NK-92 (cell line): ENCODE data around the gene MYO18A.

ENCODE experiments used
- DNase-seq: peaks from one replicate; lab custom pipeline; 2025; ENCODE audit not compliant: unreplicated experiment; lab: John Stamatoyannopoulos, UW

Gene MYO18A

DNA sequence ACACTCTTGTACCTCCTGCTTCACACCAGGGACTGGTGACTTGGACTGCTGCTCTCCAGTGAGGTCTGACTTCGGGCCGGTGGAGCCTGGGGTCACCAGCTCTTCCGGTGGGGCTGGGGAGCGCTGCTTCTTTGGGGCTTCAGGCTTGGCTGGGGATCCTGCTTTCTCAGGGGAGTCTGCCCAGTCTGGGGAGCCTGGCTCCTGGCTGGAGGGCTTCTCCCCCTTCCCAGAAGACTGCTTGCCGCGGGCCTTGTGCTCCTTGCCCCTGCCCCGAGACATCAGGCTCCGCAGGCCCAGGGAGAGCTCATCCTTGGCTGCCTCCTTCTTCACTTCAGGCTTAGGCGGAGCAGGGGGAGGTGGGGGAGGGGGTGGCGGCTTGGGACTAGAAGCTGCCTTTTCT is 52.4 kb downstream of the MYO18A start:
- DNase-seq: no peak

DNA sequence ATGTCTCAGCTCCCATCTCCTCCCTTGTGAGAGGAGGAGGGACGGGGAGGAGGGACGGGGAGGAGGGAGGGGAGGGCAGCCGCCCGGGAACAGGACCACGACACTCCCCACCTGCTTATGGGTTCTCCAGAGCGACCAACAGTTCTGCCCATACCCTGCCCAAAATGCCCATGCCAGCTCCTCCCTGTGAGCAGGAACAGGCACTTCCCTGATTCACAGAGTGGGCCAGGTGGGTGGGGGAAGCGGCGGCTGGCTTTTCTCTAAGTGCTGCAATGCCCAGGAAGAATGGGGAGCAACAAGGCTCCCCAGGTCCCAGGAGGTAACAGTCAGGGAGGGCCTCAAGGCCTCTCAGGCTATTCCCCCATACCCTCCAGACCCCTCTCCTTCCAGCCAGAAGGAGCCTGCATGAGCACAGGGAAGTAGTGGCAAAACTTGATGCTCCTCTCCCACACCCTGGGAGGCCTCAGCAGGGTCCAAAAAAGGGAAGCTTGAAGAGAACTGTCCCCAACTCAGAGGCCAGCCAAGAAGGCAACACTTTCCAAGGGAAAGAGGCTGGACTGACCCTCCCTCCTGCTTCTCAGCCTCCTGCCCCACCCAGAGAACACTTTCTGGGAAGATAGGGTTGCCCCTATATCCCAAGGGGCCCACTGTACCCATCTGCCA is 53.8 kb downstream of the MYO18A start:
- no peak for DNase-seq

DNA sequence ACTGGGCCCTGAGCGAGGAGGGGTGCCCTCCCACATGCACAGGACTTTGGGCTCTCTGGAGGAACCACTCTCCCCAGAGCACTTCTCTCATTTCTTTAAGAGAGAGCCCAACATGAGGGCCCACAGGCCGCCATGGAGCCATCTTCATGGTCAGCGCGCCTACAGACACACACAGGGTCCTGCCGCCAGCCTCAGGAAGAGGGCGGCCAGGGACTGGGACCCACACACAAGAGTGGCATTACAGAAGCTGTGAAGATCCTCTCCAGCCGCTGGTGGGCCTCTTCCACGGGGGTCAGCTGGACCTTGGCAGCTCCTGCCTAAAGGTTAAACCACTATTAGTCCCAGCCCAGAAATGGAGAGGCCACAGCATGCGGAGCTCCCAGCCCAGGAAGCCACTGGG is 54.5 kb downstream of the MYO18A start:
- no peak for DNase-seq

DNA sequence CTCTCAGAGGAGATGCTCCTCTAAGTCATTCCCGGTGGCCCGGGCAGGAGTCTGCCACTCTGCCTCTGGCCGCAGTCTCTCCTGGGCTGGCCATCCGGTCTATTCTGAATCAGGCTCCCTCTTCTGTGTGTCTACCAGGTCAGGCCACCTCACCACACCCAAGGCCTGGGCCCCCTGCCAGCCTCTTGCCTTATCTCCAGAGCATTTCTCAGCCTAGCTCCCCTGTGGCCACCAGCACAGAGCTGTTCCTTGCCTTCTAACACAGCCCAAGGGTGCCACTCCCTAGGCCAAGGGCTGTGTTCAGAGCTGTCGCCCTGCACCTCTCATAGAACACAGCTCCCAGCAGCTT is 55.3 kb downstream of the MYO18A start:
- DNase-seq: no peak

DNA sequence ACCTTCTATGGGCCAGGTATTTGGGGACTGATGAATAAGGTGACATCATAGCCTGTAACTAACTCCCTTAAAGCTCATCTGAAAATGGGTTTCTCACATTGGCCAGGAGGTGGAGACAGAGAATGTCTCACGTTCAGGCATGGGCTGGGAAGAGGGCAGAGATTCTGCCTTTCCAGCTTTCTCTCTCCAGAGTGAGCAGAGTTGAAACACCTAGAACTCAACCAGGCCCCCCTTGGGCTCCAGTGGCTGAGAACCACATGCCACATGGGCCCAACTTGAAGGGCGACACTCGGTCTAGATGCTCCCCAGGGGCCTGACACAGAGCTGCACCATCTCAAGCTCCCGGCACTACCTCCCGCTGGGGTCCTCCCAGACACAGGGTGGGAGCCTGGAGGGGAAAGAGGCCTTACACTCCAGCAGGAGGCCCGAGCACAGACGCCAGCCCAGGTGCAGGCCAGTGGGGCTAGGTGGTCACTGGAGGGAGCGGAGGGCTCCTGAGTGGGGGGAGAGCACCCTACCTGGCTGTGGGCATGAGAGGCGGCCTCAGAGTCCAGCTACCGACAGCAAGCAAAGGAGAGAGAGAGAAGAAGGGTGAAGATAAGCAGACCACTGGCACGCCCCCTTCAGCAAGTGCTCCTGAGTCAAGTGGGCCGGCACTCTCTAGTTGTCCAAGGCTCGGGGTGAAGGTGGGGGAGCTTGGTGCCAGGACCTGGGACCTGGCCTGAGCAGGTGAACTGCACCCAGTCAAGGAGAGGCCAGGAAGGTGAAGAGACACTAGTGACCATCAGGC is 55.9 kb downstream of the MYO18A start:
- DNase-seq: no peak

DNA sequence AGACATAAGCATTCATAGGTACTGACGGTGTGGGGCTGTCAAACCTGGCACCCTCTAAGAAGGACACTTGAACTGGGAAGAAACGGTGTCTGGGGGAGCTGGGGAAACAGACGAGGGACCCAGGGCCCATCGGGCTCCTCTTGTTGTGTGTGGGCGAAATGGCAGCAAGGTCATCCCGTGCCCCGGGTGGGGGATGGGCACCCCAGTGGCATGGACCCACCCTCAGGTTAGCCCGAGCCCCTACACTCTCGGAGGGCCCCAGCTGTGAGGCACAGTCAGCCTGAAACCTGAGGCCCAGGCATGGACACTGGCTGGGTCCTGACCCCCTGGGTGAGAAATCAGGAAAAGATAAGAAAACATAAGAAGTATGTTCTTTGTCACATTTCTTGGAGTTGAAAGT is 57.1 kb downstream of the MYO18A start:
- DNase-seq: no peak

DNA sequence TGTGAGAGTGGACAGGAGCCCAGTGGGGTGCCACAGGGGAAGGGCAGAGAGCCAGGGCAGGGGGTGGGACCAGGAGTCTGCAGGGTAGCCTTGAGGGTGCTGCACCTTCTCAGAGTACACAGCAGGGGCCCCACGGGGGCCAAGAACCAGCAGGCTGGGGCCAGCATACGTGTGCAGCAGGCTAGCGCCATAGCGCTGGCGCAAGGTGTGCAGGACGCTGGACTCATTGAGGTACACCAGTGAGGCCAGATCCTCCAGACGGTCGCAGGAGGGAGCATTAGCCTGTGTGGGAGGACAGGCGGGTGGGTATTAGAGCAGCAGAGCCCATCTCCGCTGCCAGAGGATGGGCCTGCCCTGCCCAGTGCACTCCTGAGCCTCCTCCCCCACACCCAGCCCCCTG is 58.8 kb downstream of the MYO18A start:
- DNase-seq: no peak

DNA sequence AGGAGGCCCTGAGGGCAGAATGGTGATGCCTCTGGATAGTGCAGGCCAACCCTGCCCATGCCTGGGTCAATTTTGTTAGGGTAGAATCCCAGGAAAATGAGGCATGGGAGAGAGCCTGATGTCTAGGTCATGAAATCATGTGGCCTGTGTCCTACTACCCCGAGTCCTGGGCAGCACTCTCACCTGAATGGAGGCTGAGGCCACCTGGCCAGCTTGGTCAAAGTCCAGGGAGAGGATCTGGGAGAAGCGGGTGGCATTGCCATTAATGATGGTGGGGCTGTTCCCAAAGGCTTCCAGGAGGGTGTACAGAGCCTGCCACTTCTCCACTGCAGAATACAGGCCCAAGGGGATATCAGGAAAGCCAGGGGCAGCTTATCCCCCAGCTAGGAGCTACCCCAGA is 59.8 kb downstream of the MYO18A start:
- no peak for DNase-seq

DNA sequence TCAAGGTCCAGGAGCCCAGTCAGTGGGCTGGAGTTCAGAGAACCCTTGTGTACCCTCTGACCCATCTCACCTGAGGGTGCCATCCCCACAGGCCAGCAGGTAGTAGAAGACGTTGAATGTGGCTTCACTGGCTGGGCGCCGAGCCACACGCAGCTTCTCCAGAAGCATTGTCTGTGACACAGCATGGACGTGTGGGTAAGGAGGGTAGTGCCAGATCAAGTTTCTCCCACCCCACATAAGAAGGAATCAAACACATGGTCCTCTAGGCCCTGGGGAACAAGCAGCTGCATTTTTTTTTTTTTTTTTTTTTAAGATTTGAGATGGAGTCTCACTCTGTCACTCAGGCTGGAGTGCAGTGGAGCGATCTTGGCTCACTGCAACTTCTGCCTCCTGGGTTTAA is 60.9 kb downstream of the MYO18A start:
- no peak for DNase-seq

DNA sequence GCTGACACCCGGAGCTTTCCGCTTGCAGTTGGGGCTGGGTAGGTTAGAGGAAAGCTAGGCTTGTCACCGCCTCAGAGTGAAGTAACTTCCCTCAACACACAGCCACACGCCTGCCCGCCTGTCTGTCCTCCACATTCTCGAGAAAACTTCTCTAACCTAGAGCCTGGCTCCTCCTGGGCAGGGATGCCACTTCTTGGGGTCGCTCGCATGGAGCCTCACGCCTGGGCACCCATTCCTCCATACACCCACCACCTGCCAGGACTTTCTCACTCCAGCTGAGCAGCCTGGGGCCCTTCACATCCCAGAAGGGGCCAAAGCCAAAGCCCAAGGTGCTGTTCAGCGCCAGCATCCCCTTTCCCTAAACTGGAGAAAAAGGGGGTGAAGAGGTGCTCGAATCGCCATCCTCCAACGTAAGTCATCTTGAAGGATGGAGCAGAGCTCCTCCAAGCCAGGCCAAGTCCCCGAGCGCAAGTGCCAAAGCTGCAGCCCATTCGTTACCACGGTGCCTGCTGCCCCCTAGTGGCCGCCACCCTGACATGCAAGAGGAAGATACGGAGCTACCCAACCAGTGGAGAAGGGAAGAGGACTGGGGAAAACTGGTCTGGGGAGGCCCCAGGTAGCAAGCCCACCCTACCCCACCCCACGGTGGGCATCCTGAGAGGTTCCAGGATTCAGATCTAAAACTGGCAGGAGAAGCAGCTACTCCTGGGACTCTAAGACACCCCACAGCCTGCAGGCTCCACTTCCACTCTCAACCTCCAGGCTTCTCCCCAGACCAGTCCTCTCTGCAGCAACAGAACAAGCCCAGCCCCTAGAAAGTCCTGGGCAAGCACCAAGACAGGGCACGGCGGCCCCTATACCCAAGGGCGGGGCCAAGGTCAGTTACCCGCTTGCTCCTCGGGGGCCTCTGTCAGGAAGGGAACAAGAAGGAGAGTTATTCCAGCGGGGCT is 63.1 kb downstream of the MYO18A start:
- no peak for DNase-seq

DNA sequence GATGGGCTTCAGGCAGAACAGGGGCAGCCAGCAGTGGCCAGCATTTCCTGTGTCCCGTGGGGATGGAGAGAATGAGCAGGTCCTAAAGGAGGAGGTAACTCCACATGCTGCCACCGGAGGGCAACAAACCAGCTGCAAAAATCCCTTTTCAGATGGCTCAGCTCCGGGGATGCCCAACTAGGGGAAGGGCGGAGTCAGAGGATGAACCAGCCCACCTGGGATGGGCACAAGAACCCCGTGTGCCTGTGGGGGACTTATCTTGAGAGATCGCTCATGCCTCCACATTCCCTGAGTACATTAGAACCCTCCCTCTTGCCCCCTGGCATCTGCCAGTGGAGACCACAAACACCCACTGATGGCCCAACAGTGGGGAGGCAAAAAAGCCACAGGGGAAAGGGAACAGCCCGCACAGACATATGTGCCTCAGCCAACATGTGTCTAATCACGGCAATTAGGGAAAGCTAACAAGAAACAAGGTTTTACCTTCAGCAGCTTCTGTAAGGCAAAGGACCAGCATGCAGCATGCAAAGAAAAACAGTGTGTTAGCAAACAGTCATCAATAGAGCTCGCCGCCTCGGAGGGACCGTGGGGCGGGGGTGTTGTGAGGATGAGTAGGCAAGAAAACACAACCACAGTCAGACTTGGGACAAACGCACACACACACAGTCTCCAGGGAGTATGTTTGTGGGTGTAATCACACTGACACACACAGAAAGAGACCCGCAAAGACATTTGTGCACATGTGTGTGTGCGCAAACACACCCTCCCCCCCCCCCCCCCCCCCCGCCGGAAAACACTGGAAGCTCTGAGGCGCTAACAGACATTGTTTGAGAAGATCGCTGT is 64.0 kb downstream of the MYO18A start:
- no peak for DNase-seq

DNA sequence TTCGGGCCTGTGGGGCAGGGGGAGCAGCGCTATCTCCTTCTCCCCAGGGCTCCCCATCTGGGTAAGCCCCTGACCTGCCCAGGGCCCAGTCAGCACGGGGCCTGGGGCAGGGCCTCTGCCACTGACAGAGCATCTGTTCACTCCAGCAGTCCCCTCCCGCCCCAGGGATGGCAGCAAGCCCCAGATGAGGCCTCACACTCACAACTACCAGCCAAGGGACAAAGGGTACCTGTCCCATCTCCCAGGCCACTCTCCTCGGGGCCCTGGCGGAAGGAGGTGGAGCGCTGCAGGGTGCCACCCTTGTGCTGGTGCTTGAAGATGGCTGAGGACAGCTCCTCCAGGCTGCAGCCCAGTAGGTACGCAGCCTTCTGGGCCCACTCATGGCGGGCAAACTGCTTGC is 64.8 kb downstream of the MYO18A start:
- no peak for DNase-seq

DNA sequence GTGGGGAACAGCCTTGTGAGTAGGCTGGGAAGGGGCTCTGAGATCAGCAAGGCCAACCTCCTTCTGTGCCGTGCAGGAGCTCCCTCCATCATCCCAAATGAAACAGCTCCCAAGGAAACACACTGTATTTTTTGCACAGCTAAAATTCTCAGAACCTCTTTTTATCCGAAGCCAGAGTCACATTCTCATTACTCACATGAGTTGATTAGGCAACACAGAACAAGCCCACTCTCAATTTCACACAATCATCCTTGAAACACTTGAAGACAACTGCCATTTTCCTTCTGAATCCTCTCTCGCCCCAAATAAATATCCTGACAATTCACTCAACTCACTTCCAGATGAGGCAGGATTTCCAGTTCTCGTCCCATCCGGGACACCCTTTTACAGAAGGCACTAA is 66.1 kb downstream of the MYO18A start:
- no peak for DNase-seq

DNA sequence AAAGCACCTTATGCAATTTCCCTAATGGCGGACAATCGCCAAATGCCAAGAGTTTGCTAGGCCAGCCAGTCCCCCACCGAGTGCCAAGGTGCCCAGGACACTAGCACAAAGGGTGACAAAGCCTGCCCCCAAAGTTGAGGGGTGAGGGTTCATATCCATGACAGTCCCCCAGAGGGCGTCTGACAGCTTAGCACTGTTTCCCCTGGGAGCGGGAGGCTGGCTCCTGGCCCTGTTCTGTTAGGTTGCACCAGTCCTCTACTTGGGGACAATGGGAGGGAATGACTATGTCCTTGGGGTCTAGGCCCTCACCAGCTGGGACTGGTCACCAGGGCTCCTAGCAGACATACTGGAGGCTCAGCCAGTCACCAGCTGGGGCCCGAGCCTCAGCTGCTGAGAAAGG is 66.9 kb downstream of the MYO18A start:
- no peak for DNase-seq

DNA sequence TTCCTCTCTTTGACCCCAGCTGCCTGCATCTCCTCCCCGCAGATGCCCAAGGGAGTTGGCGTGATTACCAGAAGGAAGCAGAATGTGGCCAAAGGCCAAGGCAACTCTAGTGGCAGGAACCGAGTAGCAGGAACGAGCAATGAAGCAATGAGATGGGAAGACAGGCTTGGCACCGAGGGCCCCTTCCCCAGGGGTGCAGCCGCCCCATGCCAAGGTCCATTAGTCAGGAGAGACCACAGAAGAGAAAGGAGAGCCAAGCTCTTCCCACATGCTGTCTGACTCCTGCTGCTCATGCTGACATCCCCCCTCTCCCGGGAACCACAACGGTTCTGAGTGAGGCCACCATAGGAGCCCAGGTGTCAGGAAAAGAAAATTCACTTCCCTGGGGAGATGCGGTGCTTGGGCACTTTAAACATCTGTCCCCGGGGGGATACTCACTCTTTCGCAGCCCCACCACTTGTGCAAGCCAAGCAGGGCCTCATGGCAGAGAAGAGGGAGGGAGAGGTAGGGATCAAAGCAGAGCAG is 67.4 kb downstream of the MYO18A start:
- DNase-seq: no peak

DNA sequence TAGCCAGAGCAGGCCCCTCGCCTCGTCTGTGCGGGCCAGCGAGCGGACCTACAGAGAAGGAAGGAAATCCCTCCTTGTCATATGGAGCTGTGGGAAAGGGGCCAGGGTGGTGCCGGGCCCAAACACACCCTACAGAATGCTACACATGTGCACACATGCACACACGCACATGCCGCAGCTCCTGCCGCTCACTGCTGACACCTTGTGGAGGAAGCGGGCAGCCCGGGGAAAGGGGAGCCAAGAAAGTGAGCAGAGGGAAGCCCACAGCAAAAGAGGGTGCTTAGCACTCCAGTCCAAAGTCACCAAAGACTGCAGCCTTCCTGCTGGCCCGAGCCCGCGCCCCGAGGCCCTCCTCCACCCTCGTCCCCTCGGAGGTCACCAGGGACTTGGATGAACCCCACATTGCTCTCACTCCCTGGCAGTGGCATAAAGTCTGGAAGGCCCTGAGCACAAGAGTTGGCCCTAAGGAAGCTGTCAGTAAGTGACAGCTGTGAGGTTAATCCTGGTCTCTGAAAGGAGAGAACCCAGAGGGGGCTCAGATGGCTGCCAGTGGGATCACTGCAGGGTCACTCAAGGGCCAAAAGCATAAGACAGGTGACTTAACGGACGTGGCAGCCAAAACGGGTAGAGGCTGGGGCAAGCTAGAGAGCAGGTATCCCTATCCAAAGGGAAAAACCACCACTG is 68.2 kb downstream of the MYO18A start:
- DNase-seq: no peak

DNA sequence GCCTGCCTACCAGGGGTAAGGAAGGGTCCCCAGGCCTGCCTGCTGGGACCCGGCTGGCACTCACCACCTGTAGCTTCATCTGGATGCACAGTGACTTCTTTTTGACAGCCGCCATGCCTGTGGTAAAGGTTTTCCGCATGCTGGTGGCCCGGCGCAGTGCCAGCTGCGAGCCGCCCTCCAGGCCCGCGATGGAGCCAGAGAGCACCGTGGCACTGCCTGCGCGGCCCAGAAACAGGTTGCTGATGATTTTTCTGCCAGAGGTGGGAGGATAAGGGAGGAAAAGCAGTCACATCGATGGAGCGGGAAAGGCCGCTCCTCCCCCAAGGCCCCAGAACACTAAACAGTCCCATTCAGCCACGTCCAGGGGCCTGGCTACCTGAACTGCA is 69.8 kb downstream of the MYO18A start:
- no peak for DNase-seq

DNA sequence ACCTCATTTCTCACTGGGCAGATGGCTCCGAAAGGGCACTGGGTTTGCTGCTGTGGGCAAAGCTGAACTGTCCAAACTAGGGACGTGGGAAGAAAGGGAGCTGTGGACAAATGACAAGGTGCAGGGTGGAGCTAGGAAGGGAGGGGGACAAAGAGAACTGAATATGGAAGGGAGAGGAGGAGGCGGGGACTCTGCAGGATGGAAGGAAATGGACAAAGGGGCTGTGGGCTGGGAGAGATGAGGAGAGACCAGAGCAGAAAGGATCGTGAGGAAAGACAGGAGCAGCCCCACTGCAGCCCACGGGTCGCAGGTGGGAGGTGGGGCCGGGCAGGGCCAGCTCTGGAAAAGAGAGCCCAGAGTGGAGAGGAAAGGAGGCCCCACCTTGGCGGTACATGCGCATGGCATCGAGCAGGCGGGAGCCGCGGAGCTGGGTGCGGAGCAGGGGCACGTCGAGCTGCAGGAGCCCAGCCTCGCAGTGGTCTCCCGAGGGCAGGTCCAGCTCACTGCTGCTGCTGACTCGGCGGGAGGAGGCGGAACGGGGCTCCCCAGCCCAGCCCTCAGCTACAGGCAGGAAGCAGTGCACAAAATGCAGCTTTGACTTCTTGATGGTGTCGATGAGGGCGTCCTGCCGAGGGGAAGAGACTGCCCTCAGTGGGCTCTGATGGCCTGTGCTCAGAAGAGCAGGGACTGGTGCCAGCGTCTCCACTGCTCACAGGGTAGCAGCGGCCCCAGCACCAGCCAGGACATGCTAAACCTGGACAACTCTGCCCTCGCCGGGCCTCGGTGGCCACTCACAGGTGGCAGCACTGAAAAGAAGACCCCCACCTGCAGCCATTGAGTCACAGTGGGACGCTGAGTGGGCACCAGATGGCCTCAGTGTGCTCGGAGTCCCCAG is 70.5 kb downstream of the MYO18A start:
- DNase-seq: no peak

DNA sequence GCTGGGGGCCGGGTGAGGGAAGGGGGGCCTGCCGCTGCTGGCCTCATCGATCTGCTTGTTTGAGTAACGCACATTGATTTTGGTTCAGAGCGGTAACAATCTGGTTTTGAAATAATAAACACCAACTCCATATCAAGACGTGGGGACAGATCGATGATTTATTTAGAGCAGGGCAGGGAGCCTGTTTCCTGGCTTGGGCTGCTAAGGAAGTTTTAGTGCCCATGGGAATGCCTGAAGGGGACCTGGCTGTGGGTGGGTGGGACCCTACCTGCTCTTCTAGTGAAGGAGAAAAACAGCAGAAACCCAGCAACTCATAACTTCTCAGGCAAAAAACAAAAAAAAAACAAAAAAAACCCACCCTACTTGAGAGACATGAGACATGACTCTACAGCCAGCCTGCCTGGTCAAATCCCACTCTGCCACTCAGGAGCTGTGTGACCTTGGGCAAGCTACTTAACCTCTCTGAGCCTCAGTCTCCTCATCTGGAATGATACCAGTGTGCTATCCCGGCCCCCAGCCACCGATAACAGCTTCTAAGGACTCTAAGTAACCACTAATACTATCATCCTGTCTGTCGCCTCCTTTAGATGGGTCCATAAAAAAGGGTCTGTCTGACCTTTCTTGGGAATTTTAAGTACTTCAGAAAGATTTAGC is 71.2 kb downstream of the MYO18A start:
- DNase-seq: no peak
